DMS153 treated with DMSO at 0.1 percent for 48 hours (cell line): ENCODE results near the gene IGSF10.

Experiments
- DNase-seq: peaks from one replicate; lab custom pipeline; 2025; ENCODE audit not compliant: unreplicated experiment; lab: John Stamatoyannopoulos, UW

The IGSF10 gene

DNA sequence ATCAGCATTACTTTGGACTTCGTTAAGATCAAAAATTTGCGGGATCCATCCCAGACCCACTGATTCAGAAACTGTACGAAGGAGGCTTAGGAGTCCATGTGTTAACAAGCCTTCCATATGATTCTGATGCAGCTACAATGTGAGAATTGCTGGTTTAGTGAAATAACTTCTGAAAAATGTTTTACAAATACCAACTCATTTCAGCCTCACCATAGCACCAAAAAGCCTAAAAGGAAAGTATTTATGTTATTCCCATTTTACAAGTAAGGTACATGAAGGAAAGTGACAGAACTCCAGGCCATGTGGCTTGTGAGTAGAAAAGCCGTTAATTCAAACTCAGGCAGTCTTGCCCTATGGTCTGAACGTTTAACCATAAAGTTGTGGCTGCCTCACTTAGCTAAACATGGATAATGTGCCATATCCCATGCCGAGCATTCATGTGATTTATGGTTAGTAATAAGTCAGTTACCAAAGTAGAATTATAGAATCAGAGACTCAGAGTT, 1.5 kb upstream of the IGSF10 start:
- no peak for DNase-seq

DNA sequence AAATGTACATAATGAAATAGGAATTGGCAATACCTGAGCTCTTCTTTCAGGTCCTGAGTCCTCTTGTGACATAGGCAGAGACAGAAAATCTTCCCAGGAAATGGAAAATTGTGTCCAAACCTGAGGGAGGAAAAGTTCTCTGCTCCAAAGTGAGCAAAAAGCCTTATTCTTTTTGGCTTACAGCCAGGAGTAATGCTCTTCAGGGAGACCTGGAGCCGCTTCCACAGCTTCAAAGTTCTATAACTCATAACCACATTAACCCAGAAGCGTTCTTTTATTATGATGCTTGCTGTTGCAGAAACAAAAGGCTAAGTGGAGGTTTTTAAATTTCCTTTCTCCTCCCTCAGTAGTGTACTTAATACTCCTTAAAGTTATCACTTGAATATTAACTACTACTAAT, 633 bp downstream of the IGSF10 start:
- no peak for DNase-seq

DNA sequence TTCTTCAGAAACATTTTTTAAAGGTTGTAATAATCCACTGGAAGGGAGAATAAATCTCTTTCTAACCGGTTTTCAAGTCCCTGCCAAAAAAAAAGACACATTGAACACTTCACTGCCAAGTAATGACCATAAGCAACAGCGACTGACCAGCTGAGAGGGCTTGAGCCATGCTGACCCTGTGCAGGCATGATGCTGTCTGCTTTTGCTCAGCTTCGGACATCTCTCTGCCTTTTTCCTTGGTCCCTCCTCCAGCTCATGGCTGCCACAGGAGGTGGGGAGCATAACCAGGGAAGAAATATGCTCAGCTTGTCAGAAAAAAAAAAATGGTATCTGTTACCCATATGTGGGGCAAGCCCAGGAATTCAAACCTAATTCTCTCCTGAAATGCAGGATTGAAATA, 1.5 kb downstream of the IGSF10 start:
- DNase-seq: no peak

DNA sequence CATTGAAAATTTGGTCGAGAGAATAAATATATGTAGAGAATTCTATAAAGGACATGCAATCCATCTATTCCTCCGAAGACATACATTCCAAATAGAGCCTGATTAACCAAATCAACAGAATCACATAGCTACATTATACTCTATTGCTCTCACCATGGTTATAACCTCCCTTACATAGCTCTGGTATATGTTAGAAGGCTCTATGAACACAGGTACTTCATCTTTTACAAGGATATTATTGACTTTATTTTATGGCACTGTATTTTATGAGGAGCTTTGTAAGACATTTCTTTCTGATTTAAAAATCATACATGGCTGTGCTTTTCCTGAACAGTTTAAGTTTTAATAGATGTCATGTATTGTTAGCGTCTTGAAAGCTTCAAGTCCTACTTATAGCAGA, 4.8 kb downstream of the IGSF10 start:
- no peak for DNase-seq

DNA sequence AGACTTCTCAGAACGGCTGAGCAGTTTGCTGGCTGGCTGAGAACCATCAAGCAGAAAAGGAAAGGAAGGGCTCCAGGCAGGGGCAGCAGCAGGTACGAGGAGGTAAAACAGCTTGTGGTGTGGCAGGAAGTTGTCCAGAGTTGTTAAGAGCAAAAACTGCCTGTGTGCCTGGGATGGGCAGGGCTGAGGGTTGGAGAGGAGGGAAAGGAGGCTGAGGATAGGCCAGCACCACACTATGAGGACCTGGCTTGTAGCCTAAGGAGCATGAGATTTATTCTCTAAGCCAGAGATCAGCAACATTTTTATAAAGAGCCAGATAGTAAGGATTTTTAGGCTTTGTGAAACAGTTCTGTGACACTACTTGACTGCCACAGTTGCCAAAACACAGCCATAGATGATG, 8.0 kb downstream of the IGSF10 start:
- no peak for DNase-seq

DNA sequence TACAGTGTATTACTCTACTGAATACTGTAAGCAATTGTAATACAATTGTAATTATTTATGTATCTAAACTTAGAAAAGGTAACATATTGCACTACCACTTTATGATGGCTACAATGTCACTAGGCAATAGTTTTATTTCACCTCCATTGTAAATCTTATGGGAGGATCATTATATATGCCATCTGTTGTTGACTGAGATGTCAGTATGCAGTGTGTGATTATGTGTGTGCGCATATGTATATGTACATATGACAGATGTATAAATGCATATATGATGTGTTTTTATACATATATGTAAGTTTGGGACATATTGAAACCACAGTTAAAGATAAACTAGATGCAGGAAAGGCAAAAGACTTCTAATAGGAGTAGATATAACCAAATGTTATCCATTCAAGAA, 8.5 kb downstream of the IGSF10 start:
- DNase-seq: no peak

DNA sequence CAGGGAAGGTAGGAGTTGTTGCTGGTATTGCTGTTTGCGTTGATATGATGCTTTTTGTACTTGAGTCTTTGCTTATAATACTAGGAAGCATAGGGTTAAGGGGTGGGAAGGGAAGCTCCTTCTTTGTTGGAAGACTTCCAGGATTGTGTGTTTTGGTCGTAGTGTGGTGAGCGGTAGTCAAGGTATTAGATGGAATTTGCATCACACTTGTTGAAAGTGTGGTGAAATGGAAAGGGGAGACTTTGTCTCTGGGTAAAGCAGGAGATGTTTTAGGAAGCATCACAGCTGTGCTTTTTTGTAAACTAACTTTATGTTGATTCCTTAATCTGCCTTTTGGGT, 14.9 kb downstream of the IGSF10 start:
- DNase-seq: no peak

DNA sequence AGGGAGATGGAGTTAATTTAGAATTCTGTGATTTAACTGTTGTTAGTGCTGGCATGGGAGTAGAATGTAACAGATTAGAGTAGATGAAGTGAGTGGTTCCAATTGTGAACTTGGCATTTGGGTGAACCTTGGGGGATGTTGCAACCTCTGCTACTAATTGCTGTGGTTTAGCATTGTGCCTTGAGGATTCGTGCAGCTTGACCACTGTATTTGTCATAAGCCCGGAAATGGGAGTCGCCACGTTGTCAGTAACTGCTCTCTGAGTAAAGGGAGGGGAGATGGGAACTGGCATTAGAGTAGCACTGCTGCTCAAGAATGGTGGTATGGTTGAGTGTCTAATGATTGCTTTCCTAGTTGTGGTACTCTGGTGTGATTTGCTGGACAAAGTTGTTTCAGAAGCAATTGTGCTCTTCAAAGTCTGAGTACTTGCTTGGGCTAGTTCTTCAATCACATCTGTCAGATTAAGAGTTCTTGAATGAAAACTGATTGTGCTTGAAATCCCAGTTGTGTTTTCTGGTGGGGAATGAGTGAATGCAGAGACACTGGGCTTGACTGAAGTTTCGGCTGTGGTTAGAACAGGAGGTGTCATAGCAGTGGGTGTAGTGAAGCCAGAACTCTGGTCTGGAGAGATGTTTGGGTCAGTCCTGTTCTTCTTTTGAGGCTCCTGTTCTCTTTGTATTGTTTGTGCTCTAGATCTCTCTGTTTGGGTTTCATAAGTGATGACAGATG, 15.4 kb downstream of the IGSF10 start:
- DNase-seq: no peak

DNA sequence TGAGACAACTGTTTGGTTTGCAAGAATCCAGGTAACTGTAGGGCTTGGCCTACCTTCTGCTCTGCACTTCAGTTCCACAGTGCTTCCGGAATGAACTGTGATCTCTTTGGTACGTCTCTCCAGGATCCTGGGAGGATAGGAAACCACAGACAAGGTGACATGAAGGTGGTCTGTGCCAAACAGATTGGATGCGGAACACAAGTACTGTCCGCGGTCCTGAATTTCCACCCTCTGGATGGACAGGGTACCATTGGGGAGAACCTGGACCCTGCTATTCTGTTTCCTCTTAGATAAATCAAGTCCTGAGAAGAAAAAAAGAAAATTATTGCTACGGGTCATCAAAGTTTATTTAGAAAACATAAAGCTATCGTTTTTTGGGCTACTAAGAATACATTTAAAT, 17.3 kb downstream of the IGSF10 start:
- no peak for DNase-seq

DNA sequence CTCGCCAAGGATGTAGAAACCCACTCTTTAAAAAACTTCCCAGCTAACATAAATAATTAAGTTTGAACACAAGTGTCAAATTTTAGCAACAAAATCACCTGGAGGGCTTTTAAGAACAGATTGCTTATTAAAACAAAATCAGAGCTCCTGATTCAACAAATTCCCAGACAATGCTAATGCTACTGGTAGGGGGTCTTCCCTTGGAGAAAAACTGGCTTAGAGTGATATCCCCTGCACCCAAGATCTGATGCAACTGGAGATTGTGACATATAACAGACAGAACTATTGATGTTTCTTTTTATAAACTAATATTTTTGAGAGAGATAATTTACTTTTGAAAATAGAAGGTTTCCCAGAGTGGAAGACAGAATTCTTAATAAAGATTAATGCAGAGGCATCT, 19.9 kb downstream of the IGSF10 start:
- no peak for DNase-seq

DNA sequence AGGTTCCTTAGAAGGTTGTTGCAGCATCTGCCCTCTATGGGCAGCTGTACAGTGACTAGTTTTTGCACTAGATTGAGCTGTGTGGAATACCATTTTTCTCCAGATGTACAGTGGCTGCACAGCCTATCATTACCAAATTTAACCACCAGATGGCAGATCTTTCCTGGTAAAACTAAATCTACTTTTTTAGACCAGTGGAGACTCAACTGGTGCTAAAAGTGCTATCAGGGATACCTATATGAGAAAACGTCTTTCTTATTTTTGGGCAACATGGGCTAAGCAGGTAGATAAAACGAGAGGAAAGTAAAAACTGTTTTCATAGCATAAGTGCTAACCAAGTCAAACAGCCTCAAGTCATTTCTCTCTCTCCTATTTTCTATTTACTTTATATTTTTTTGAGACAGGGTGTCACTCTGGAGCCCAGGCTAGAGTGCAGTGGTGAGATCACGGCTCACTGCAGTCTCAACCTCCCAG, 21.2 kb downstream of the IGSF10 start:
- DNase-seq: peak; percentile 6

DNA sequence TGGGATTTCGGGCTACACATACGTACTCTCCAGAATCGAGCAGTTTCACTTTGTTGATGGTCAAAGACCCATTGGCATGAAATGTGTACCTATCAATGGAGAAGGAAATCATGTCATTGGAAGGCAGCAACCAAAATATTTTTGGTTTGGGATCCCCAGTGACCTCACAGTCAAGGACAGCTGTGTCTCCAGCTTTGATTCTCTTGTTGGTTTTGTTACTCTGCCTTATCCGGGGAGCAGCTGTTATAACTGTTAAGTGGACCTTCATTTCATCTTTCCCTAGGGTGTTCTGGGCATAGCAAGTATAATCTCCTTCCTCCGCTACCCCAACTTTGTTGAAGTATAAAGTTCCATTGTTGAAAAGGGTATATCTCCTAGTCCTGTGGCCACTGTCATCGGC, 23.0 kb downstream of the IGSF10 start:
- no peak for DNase-seq

DNA sequence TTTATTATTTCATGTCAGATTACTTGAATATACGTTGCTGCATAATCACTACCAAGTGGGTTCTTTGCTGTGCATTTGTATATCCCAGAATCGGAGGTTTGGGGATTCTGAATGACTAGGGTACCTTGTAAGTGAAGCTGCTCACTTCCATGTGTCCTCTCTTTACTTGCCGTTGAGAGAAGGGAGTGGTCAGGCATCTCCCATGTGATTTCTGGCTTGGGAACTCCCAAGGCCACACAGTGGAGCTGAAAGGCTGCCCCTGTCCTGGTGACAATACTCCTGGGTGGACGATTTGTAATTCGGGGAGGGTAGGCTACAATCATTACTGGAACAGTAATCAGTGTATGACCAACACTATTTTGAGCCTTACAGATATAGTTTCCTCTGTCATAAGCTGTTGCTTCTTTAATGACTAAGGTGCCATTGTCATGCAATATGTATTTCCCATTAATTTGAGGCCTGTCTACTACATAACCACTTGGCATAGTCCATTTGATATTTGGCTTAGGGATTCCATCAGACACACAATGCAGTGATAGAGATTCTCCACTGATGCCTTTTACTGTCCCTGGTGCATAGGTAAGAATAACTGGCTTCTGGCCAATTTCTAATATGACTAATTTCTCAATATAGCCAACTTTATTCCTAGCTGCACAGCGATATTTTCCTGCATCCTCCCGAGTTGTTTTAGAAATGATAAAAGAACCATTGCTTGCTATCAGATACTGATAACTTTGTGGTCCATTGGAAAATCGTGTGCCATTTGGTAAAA, 24.0 kb downstream of the IGSF10 start:
- no peak for DNase-seq

DNA sequence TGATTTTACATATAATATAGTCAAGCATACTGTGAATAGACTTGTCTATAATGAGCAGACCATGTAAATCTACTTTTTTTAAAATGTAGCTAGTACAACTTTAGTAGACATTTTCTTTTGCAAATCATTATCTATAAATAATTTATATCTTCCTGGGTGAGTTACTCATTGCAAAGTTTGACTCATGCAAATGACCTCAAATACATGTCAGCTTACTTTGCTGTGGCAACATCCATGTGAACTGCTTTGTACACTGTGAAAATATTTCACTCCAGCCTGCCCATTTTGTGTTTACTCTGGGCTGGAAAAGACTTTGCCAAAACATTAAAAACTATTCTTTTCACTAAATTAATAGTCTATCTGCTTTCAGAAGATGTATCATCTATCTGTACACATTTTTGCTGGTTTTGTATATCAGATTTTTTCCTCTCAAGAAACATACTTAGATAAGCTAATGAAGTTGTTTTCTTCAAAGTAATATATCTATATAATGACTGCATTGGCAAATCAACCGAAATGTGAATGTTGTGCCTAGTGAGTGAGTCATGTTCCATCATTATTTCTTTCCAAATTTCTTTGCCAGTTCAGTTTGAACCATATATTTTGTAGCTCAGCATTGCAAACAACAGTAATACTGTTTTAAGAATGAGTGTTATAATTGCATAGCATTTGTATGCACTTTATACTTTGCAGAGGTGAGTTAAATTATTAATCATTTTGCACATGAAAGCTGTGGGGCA, 26.5 kb downstream of the IGSF10 start:
- no peak for DNase-seq

DNA sequence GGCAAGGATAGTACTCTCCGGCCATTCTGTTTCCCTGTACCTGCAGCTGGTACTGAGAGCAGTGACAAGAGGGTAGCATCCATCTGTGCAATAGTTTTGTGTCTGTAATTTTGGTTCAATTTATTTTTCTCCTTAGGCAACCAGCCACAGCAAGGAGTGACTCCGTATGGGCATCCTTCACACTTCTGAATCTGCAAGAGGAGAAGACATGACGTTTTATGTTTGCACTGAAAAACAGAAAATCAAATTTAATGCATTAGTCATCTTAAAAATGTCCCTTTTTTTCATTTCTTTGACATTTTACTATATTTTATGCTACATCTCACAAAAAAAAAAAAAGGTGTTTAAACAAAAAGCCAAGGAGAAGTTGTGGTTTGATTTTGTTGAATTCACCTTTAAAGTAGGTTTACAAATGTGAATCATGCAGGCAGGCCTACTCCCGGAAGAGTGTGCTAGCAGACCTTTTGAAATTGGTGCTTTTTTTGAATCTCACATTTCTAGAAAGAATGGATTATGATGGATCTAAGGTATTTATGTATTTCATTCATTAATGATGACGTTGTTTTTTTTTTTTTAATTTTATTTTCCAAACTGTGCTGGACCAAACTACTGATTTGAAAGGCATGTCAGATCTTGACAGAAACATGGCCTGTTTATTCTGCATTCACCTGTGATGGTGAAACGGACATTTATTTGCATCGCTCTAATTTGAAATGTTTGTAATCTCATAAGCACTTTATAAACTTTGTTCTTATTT, 28.1 kb downstream of the IGSF10 start:
- no peak for DNase-seq

DNA sequence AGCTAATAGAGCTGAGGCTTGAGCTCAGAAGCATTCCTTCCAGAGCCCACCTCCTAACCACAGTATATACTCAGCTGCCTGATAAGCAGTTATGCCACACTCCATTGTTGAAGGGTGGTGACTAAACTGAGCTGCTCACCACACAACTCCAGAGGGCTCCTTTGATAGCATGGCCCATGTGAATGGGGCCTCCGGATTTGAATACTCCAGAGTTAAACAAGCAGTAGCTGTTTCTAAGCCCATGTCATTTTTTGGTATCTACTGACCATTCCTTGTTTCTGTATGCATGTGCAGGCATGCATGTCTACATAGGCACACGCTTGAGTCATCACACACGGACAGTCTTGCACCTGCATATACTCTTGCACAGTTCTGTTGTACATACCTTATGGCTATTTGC, 28.9 kb downstream of the IGSF10 start:
- no peak for DNase-seq

DNA sequence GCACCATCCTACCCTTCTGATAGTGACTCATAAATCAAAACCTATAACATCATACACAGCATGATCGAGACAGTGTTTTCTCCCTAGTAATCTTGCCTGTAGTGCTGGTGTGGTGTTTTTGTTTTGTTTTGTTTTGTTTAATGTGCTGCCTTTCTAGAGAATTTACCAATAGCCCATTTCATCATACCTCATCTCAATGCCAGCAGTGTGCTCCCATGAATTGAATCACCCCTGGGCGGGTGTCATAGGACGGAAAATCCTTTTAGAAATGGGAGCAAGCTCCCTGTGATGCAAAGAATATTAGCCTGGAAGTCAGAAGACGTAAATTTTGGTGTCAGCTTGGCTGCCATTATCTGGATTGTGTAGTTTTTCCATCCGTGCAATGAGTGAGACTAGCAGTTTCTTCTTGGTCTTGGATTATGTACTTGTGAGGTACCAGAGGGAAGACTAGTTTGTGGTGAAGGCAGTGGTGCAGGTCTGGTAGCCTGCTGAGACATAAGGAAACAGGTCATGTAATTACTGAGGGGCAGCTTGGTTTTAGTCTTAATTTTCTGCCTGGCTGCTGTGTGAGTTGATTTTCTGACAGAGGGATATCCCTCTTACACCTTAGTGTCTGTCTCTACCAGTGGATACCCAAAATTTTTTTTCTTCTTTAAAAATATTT, 29.9 kb downstream of the IGSF10 start:
- DNase-seq: no peak

DNA sequence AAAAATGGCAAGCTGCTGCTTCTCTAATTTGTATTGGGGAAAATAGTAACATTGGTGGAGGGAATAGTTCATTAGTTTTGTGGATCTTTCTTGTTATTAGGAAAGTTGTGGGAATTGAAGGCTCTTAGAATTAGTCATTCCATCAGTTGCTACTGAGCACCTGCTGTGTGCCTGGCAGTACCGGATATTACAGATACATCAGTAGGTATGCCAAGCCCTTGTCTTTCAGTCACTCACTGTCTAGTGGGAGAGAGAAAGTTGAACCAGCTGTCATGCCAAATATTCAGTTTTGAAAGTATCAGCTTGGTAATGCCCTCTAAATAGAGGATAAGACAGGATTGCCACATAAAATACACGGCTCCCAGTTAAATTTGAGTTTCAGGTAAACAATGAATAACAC, 32.5 kb downstream of the IGSF10 start:
- no peak for DNase-seq

DNA sequence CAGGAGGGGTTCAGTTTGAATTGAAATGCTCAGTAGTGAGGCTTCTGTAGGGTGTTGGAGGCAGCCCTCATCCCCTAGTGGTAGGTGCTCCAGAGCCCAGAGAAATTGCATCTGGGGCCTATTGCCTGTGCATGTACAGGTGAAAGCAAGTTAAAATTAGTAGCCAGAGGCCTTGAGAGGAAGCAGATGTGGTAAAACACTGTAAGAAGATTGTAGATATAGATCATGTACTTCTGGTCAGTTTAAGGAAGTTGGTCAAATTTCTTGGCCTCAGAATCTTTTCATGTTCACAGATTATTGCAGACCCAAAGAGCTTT, 34.6 kb downstream of the IGSF10 start:
- DNase-seq: no peak

DNA sequence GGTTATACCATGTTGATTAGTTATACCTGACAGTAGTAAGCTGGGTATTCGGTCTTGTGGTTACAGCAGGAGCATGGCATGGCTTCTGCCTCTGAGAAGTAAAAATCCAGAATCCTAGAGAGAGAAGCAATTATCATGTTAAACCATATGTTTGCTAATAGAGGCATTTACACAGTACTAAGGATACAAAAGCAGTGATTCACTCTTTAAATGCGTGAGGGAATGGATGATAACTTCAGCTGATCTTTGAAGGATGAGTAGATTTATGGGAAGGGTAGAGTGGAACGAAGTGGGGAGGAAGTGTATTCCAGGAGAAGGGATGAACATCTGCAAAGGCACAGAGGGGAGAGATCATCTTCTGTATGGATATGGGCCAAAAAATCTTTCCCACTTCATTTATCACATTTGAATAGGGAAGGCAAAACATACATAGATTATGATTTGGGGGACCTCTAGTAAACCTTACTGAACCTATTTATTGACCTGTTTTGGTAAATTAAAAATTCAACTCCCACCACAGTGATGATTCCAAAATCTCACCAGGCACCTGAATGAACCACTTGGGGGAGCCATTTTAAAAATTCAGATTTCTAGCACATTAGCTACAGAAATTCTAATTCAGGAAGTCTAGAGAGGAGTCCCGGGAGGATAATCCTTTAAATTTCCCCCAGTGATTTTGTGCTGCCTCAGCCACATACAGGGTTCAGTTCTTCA, 35.1 kb downstream of the IGSF10 start:
- no peak for DNase-seq
